GM19193 (cell line): ENCODE data around the gene PELO.

ENCODE experiments used
- POLR2A ChIP-seq: IDR thresholded peaks from 4 replicates; pipeline ENCODE4 v1.6.1; 2011; ENCODE audit not compliant: insufficient read depth, insufficient read length; ENCODE audit errors: extremely low read depth

Gene PELO

DNA sequence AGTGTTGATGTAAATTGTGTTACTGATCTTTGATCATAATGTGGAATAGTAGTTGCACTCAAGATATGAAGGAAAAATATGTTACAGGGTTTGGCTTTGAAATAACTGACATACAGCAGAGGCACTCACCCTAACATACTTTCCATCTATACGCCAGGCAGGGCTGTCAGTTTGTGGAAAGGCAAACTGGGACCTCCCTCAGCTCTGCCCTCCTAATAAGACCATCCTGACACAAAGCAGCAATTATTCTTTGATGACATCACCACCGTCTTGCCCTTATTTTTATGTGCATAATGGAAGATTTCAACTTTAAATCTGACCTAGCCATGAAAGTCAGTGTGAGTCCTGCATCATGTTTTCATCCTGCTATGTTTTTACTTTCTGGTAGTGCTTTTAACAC, 42.9 kb downstream of the PELO start:
- no peak for TF ChIP-seq POLR2A

DNA sequence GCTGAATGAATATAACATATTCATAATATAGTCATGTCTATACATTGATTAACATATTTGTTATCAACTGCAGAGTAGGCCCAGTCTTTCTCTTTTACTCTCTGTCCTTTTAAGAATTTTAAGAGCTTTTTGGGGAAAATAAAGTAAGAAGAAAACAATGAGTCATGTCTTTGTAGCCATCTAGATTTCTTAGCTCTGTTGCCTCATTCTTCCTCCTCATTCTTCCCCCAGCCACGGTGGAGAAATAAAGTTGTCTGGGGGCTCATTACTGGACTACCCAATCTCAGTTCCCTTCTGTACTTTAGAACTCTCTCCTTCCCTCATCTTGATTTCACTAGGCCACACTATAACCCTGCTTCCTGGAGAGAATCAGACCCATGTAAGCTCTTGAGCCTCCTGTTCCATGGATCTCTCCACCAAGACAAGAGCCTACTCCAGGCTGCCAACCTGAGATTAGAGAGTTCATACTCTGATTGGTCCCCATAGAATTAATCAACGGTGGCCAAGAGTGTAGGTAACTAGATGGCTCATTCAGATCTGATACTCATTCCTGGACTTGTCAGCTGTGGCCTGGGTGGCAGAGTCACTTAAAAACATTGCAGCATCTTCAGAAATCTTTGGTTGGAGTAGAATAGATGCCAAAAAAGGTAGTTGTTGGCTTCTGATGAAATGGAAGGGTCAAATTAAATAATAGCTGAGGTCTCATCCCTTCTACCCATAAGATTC, 44.2 kb downstream of the PELO start:
- TF ChIP-seq POLR2A: no peak

DNA sequence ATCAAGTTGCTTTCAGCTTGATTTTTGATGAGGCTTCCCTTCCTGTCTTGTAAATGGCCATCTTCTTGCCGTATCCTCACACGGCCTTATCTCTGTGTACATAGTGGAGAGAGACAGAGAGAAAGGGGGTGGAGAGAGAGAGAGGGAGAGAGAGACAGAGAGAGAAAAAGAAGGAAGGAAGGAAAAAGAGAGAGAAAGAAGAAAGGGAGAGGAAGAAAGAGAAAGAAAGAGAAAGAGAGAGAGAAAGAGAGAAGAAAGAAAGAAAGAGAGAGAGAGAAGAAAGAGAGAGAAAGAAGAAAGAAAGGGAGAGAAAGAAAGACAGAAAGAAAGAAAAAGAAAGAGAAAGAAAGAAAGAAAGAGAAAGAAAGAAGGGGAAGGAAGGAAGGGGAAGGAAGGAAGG, 46.6 kb downstream of the PELO start:
- no peak for TF ChIP-seq POLR2A

DNA sequence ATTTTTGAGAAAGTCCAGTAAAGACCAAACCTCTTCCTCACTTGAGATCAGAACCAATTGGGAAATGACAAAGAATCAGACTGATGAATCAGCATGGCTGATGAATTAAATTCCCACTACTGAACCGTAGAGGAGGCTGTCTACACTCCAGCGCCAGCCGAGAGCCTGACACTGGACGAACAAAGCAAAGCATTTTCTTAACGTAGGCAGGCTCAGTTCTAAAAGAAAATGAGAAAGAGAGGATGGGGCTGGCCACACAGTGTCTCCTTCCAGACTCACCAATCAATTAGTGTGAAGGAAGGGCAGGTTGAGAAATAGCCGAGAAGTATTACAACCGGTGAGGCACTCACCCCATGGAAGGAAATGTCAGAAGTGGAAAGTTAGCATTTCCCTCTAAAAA, 49.4 kb downstream of the PELO start:
- no peak for TF ChIP-seq POLR2A
